Measurements from ENCODE around the gene MRFAP1.

GRCh38 chr4:6594341-6594740, 46.1 kb upstream of the MRFAP1 start:
- TF ChIP-seq, protein P1, sequence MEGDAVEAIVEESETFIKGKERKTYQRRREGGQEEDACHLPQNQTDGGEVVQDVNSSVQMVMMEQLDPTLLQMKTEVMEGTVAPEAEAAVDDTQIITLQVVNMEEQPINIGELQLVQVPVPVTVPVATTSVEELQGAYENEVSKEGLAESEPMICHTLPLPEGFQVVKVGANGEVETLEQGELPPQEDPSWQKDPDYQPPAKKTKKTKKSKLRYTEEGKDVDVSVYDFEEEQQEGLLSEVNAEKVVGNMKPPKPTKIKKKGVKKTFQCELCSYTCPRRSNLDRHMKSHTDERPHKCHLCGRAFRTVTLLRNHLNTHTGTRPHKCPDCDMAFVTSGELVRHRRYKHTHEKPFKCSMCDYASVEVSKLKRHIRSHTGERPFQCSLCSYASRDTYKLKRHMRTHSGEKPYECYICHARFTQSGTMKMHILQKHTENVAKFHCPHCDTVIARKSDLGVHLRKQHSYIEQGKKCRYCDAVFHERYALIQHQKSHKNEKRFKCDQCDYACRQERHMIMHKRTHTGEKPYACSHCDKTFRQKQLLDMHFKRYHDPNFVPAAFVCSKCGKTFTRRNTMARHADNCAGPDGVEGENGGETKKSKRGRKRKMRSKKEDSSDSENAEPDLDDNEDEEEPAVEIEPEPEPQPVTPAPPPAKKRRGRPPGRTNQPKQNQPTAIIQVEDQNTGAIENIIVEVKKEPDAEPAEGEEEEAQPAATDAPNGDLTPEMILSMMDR (IDR thresholded peaks at IDR 0.05) = no peak
- no peak for TF ChIP-seq POLR2A (IDR thresholded peaks at IDR 0.05)

All from esophagus squamous epithelium (tissue), 4 donors.